ENCODE data around the gene IL2RG. TPM values are rescaled to one million over a fixed set of nuclear protein-coding genes. Genes with fewer than 3 reads are reported as not detected.

Gene IL2RG
- total and polyA plus RNA-seq, 8 donors, result 0.19 to 4.4 (median 1.4) TPM

DNA sequence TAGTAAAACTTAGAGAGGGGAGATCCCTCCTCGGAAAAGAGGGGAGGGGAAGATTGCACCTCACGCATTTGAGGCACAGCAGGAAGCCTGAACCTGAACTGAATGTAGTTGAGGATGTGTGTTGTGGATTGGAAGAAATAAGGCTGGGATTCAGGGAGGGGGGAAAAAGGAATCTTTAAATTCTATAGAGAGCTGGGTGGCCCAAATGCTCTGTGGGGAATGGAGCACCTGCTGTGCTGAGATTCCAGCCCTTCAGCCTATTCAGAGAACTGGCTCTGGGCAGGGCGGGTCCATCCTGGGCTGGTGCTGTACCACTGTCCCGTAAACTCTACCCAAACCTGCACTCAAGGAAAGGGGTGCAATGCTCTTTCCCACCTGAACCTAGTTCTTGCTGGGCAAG lies 11.6 kb downstream of the IL2RG start:
- no peaks in the 10 kb centered on the region for H3K4me1 ChIP-seq
- WGBS, 2 donors, result 58 to 91% methylated on average over 4 of the region's 4 CpGs
- ATAC-seq, result no peak
- peaks cover 0 to 3% (median 0%) of the 10 kb centered on the region in 4 donors for H3K27me3 ChIP-seq
- no peak for DNase-seq
- H3K9me3 ChIP-seq, result no peaks in the 10 kb centered on the region
- TF ChIP-seq, protein P1, sequence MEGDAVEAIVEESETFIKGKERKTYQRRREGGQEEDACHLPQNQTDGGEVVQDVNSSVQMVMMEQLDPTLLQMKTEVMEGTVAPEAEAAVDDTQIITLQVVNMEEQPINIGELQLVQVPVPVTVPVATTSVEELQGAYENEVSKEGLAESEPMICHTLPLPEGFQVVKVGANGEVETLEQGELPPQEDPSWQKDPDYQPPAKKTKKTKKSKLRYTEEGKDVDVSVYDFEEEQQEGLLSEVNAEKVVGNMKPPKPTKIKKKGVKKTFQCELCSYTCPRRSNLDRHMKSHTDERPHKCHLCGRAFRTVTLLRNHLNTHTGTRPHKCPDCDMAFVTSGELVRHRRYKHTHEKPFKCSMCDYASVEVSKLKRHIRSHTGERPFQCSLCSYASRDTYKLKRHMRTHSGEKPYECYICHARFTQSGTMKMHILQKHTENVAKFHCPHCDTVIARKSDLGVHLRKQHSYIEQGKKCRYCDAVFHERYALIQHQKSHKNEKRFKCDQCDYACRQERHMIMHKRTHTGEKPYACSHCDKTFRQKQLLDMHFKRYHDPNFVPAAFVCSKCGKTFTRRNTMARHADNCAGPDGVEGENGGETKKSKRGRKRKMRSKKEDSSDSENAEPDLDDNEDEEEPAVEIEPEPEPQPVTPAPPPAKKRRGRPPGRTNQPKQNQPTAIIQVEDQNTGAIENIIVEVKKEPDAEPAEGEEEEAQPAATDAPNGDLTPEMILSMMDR (IDR thresholded peaks at IDR 0.05), result no peak
- H3K36me3 ChIP-seq, result no peaks in the 10 kb centered on the region
- no peak for FAIRE-seq
- H3K4me3 ChIP-seq, result no peak overlapping the region
- intact Hi-C loops (cut with DNase I), result no loop called here
- H3K27ac ChIP-seq, result no peak overlapping the region

DNA sequence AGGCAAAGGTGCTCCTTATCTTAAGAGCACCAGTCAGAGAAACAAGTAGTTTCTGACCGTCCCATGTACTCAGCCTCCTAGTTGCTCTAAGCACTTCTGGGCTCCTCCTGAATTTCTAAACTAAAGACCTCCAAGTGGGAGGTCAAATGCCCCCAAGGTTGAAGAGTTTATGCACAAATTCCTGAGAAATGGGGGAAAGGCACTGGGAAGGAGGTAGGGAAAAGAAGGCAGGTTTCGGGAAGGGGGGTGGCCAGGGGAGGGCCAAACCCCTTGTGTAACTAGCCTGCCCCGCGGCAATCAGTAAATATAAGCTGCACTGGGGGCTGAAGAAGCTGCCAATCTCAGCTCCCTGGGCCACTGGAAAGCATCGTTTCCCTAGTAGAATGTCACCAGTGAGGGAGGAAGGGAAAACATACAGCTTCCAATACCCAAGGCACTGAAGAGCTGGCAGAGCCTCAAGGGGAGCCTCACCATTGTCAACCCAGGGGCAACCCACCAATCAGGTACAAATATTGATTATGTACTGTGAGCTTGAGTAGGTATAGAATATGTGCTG lies 12.3 kb downstream of the IL2RG start:
- intact Hi-C loops (cut with DNase I), result no loop called here
- ATAC-seq (no peak), FAIRE-seq (no peak), DNase-seq (no peak)
- no peak overlapping the region for H3K4me3 ChIP-seq
- H3K27me3 ChIP-seq, result peaks cover 0 to 3% (median 0%) of the 10 kb centered on the region in 4 donors
- TF ChIP-seq, protein P1 (IDR thresholded peaks at IDR 0.05), result no peak
- no peak overlapping the region for H3K27ac ChIP-seq
- 44 to 56% methylated on average over 5 of the region's 5 CpGs for WGBS, 2 donors
- no peaks in the 10 kb centered on the region for H3K36me3 ChIP-seq
- H3K9me3 ChIP-seq, result no peaks in the 10 kb centered on the region
- no peaks in the 10 kb centered on the region for H3K4me1 ChIP-seq

GRCh38 chrX:71098302-71098701 lies 13.1 kb downstream of the IL2RG start:
- Histone ChIP-seq H3K27me3 (peaks cover 0 to 3% (median 0%) of the 10 kb centered on the region in 4 donors), H3K4me1 (no peaks in the 10 kb centered on the region), H3K9me3 (no peaks in the 10 kb centered on the region), H3K36me3 (no peaks in the 10 kb centered on the region), H3K27ac (no peak overlapping the region), H3K4me3 (no peak overlapping the region)
- intact Hi-C loops (cut with DNase I), result no loop called here
- peak in 1 of 4 donors; percentile 33 for ATAC-seq
- FAIRE-seq, result no peak
- 20 to 24% methylated on average over 2 of the region's 2 CpGs for WGBS, 2 donors
- peak in 3 of 6 donors; percentile 19 to 33 (median 25) for DNase-seq
- TF ChIP-seq, protein P1 (IDR thresholded peaks at IDR 0.05), result peak in 2 of 4 donors; percentile 13 to 16

GRCh38 chrX:71096760-71097032 lies 14.7 kb downstream of the IL2RG start:
- no peak overlapping the region for H3K27ac ChIP-seq
- peak overlapping the region; percentile 21 to 50 (median 45) for H3K4me3 ChIP-seq

More at GRCh38 chrX:71096760-71097032, 14.7 kb downstream of the IL2RG start:
- WGBS, 2 donors, result 1 to 29% methylated on average over 9 of the region's 9 CpGs
- intact Hi-C loops (cut with DNase I), result no loop called here
- H3K9me3 ChIP-seq, result no peaks in the 10 kb centered on the region
- DNase-seq, result no peak
- H3K4me1 ChIP-seq, result no peaks in the 10 kb centered on the region
- no peaks in the 10 kb centered on the region for H3K36me3 ChIP-seq
- peak in 1 of 4 donors; percentile 3 for ATAC-seq
- TF ChIP-seq, protein P1 (IDR thresholded peaks at IDR 0.05), result no peak
- FAIRE-seq, result no peak
- H3K27me3 ChIP-seq, result peaks cover 0 to 1% (median 0%) of the 10 kb centered on the region in 4 donors

Measured in pancreas (tissue), 10 donors.